ENCODE data around the gene PDCD2L.
"Not testable (repeated sequence)": the region's sequence is repeated elsewhere in the genome, so short reads cannot be mapped to it uniquely, and the experiment has no call there.

PDCD2L gene, protein sequence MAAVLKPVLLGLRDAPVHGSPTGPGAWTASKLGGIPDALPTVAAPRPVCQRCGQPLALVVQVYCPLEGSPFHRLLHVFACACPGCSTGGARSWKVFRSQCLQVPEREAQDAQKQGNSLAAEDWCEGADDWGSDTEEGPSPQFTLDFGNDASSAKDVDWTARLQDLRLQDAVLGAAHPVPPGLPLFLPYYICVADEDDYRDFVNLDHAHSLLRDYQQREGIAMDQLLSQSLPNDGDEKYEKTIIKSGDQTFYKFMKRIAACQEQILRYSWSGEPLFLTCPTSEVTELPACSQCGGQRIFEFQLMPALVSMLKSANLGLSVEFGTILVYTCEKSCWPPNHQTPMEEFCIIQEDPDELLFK

DNA sequence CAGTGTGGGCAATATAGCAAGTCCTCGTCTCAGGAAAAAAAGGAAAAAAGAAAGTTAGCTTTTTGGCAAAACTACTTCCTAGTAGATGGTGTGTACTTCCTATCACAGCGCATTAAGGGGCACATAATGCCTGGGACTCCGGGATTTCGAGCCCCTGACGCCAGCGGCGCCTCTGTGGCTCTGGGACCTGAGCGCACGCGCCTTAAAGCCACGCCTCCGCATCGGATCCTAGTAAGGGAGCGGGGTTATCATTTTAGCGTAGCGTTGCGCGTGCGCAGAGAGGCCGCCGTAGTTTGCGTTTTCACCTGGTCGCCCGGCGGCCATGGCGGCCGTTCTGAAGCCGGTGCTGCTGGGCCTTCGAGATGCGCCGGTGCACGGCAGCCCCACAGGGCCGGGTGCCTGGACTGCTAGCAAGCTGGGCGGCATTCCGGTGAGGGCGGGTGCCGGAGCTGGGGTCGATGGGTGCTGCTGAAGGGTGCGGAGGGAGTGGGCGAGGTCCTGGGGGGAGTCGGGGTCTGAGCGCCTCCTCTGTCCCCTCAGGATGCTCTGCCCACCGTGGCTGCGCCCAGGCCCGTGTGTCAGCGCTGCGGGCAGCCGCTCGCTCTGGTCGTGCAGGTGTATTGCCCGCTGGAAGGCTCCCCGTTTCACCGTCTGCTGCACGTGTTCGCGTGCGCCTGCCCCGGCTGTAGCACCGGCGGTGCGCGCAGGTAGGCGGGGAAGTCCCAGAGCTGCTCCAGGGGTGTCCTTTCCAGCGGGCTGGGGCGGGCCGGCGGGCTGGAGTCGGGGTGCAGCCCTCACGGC, at the start of gene PDCD2L:
Gene PDCD2L, plus strand, starts transcription at position 291 of the 801 bp plus-strand sequence. Its CDS starts 32 bp downstream, at position 323.
- peak; percentile 84 to 95 for DNase-seq

DNA sequence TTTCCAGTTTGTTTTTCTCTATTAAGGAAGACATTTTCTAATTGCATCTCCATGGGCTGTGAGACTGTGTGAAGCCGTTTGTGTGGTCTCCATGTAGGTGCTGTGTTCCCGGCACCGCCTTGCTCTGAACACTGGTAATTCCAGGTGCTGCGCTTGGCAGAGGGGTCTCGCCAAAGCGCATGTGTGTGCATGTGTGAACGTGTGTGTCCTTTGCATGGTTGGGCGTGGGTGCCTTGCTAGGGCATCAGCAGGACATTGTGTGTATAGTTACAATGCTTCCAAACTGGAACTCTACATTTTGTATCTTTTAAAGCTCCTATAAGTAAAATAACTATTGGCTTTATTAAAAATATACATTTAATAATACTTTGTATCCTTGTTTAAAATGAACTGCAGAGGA, 49.0 kb upstream of the PDCD2L start:
- no peak for DNase-seq

DNA sequence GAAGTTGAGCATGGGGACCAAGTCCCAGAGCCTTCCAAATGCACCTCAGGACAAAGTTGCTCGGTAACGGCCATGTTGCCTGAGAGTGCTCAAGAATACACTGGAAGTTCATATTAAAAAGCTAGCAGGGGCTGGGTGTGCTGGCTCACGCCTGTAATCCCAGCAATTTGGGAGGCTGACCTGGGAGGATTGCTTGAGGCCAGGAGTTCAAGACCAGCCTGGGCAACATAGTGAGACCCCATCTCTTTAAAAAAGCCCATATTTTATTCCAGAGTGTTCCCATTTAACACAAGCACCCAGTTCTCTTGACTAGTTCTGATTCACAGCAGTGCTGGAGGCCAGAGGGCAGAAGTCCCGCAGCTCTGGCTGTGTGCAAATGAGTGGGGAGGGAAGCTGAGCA, 47.3 kb upstream of the PDCD2L start:
- DNase-seq: no peak

DNA sequence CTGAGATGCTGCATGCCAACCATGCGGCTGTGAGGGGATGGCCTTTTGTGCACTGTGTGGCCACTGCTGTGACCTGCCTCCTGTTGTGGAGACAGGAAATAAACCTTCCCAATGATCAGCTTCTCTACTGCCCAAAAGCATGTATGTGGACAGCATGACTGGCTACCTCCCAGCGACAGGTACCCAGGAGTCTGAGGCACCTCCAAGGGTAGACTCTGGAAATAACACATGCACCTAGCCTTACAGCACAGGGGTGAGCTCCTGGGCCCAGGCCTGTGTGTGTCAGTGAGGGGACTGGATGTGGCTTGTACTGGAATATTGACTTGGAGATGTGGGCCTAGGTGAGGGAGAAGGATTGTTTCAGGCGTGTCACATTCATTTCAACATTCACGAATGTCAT, 46.8 kb upstream of the PDCD2L start:
- no peak for DNase-seq

DNA sequence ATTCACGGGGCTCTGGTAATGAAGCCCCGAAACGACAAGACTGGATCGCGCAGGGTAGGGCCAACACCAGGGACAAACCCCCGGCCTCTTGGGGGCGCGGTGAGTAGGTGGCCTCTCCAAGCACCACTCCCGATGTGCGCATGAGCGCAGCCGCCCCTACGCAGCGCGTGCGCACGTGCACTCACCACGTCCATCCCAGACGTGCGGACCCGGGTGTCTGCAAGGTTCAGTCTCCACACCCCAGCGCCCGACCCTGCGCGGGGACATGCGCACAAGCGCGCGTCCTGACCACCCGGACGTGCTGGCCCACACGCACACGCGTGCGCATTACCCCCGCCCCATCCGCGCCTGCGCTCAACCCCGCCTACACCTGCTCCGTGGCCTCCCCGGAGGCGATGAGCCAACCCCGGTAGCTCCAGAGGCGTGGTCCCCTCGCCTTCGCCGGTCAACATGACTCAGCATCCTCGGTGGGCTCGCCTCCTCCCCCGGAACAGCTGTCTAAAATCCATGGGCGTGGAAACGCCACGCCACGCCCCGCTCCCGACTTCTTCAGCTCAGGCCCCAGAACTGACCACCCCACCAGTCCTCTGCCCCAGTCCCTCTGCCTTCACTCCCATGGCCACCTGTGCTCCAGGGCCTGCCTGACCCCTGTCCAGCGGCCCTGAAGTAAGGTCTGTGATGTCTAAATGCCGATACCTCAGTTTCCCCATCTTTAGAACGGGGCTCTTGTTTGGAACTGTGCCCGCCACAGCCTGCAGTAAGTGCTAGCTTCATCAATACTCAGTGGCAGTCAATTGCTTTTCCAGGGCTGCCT, 44.9 kb upstream of the PDCD2L start:
- DNase-seq: peak; percentile 77 to 94

DNA sequence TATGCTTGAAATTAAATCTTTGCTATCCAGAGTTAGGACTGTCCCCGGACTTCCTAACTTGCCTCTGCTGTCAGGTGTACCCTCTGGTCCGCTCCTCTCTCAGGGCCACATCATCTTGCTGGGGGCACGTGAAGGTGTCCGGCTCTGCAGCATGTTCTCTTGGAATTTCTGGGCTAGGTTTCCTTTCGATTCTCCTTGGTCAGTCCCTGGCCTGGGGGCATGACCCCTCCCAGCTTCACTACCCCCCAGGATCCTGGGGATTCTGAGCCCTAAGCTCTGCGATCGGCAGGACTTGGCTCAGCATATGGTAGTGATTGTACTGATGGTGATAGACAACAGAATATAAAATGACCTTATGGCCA, 44.3 kb upstream of the PDCD2L start:
- no peak for DNase-seq

DNA sequence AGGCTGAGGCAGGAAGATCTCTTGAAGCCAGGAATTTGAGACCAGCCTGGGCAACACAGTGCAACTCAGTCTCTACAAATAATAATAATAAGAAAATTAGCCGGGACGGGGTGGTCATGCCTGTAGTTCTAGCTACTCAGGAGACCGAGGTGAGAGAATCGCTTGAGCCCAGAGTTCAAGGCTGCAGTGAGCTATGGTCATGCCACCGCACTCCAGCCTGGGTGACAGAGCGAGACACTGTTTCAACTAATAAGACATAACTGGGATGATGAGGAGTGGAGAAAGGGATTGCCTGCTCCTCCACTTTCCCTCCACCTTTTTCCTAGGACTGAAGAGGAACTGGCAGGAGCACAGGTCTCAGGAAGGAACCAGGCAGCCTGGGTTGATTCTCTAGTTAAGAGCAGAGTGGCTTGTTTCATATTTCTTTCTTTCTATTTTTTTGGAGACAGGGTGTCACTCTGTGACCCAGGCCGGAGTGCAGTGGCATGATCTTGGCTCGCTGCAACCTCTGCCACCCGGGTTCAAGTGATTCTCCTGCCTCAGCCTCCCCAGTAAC, 43.8 kb upstream of the PDCD2L start:
- no peak for DNase-seq

DNA sequence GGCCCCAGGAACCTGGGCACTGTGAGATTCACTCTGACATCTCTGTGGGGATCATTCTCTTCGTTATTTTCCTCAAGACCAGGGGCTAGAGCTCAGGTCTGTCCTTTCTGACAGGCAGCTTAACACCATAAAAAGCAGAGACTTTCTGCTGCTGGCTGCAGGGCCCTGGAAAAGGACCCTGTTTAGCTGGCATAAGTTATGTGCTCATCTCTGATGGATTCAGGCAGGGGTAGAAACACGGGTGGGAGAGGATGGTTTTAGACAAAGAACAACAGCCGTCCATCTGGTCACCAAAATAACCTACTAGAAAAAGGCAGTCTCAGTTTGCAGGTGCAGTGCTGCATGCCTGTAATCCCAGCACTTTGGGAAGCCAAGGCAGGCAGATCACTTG, 41.5 kb upstream of the PDCD2L start:
- DNase-seq: no peak

DNA sequence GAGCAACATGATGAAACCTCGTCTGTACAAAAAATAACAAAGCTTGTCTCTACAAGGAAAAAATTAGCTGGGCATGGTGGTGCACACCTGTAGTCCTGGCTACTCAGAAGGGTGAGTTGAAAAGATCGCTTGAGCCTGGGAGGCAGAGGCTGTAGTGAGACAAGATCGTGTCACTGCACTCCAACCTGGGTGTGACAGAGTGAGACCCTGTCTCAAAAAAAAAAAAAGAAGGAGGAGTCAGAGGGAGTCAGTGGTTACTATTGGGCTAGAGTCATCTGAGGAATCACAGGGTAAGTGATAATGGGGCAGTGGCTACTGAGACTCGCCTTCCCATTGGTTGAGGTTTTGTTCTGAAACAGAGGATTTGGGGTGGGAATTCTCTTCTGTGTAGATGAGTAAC, 41.1 kb upstream of the PDCD2L start:
- no peak for DNase-seq

DNA sequence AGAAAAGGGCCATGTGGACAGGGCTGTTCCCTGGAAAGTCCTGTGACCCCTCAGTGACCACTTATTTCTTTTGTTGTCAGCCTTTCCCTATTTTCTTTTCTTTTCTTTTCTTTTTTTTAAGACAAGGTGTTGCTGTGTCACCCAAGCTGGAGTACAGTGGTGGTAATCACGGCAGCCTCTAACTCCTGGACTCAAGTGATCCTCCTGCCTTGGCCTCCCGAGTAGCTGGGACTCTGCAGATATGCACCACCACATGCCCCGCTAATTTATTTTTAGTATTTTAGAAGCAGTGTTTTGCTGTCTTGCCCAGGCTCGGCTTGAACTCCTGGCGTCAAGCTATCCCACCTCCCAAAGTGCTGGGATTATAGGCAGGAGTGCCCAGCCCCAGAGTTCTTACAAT, 40.3 kb upstream of the PDCD2L start:
- no peak for DNase-seq

DNA sequence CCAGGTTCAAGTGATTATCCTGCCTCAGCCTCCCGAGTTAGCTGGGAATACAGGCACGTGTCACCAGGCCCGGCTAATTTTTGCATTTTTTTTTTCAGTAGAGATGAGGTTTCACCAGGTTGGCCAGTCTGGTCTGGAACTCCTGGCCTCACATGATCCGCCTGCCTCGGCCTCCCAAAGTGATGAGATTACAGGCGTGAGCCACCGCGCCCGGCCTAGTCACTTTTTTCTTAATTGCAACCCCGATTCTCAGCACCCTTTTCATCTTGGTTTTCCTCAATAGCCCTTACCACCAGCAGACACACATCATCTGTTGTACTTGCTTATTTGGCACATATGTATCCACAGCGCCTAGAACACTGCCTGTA, 39.8 kb upstream of the PDCD2L start:
- DNase-seq: no peak

DNA sequence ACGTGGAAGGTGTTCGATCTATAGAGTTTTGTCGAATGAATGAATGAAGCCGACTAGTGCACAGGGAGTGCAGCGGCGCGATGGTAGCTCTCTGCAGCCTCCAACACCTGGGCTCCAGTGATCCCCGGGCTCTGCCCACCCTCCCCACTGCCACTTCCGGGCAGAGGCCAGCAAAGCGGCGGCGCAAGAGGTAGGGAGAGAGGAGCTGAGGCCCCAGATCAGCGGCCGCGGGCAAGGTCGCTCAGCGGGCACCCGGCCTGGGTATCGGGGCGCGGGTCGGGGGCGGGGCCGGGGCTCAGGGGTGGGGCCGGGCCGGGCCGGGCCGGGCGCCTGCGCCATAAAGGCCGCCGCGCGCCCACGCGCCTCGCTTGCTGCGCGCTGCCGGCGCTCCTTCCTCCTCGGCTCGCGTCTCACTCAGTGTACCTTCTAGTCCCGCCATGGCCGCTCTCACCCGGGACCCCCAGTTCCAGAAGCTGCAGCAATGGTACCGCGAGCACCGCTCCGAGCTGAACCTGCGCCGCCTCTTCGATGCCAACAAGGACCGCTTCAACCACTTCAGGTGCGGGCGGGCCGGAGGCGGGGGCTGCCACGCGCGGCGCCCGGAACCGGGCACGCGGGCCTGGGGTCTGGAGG, 39.3 kb upstream of the PDCD2L start, which contains the start of gene GPI:
Gene GPI, plus strand, starts transcription at position 367 of the 633 bp plus-strand sequence. Its CDS starts 71 bp downstream, at position 438.
- DNase-seq: peak in 1 of 2 experiments; percentile 52

DNA sequence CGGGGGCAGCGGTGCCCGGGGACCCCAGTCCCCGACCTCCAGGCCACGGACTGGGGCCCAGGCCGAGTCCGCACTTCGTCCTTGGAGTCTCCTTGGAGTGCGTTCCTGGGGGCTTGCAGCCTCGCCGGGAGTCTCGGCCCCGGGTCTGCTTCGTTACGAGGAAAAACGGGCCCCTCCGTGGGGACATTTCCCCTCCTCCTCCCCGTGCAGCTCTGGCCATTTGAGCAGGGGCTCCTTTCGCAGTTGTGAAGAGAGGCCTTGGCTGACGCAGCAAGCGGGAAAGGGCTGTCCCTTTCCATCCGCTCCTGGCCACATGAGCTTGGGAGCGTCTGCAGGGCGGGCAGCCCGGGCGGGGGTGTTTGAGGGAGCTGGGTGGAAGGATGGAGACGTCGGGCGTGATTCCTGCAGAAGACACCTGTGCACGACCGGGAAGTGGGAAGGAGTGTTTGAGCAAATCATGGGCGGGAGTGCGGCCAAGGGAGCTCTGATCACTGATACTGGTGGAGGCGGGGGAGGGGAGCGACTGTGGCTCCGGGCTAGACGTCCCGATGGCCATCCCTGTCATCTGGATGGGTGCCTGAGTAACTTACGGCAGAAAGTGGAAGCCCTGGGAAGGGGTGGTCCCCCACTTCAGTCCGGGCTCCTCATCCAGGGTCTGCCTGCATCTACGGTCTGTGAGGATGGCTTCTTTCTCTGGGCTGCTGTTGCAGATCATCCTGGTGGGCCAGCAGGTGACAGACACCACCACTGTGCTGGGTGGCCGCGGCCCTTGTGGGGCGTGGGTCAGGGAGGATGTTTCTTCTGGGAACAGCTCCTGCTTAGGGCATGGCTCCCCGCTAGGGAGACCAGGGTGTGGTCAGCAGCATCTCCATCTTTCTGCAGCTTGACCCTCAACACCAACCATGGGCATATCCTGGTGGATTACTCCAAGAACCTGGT, 38.5 kb upstream of the PDCD2L start:
- peak in 1 of 2 experiments; percentile 9 for DNase-seq

DNA sequence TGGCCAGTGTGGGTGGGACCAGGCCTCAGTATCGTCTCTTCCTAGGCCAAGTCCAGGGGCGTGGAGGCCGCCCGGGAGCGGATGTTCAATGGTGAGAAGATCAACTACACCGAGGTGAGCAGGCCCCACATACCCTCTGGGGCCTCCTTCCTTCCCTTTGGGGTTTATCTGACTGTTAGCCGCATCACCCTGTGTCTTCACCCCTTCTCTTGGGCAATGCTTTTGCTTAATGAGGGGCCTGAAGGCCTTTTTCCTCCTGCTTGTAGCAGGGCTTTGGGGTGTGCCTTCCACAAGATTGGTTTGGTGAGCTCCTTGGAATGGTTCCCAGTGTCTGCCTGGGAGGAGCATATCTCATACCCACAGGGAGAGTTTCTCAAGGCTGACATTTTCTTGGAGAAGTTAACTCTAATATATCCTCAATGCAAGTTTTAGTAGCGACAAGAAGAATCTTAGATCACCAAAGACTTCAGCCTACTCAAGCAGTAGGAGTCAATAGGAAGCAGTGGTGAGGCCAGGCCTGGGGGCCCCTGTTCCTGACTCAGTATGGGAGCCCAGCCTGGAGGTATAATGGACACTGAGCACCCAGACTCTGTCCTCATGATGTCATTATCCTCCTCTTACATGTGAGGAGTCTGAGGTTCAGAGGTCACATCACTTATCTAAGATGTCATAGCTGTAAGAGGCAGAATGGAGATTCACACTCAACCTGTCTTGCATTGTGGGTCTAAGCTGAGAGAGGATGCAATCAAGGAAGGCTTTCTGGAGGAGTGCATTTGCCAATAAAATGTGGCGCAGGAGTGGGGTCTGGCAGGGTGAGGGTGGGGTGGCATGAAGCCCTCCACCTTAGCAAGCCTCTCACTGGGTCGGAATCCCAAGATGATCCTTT, 37.2 kb upstream of the PDCD2L start:
- peak in 1 of 2 experiments; percentile 14 for DNase-seq

DNA sequence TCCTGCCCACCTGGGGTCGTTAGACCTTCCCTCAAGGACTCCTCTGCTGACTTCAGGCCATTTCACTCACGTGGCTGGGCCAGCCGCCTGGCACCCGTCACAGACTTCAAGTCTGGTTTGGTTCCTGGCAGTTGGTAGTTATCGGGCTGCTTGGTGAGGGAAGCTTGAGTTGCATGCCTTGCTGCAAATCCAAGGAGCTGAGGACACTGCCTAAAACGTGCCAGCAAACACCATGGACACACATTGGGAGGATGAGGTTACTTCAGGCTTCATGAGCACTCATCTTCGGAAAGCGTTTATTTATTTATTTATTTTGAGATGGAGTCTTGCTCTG, 36.6 kb upstream of the PDCD2L start:
- DNase-seq: no peak

DNA sequence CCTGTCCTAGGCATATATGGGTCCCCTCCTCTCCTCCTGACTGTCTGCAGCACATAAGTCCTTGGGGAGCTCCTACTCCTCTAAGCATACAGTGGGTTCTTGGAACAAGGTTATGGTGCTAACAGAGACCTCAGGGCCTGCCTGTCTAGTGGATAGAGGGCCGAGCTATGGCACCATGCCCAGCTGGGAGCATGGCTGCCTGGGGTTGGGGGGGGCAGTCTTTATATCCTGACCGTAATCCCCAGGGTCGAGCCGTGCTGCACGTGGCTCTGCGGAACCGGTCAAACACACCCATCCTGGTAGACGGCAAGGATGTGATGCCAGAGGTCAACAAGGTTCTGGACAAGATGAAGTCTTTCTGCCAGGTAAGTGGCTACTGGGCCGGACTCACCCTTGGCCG, 35.9 kb upstream of the PDCD2L start:
- DNase-seq: no peak

DNA sequence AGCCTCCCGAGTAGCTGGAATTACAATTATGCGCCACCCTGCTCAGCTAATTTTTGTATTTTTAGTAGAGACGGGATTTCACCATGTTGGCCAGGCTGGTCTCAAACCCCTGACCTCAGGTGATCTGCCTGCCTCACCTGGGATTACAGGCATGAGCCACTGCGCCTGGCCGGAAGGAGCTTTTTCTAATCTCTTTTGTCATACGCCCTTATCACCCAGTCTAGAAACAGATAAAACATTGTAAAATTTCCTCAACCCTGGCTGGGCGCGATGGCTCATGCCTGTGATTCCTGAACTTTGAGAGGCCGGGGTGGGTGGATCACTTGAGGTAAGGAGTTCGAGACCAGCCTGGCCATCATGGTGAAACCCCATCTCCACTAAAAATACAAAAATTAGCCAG, 35.0 kb upstream of the PDCD2L start:
- not testable (repeated sequence) for DNase-seq

DNA sequence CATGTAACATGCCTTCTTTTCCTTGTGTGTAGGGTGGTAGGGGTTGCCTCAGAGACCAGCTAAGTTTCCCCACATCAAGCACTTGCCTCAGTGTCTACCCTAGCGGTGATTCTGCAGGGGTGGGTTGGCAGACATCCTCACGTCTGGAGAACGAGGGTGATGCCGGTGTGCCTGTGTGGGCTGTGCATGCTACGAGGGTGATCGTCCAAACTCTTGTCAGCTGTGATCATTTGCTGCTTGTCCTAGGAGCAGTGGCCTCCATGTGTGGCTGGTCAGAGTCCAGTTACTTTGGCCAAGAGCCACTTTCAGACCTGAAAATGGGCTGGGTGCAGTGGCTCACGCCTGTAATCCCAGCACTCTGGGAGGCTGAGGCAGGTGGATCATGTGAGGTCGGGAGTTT, 34.1 kb upstream of the PDCD2L start:
- DNase-seq: no peak

DNA sequence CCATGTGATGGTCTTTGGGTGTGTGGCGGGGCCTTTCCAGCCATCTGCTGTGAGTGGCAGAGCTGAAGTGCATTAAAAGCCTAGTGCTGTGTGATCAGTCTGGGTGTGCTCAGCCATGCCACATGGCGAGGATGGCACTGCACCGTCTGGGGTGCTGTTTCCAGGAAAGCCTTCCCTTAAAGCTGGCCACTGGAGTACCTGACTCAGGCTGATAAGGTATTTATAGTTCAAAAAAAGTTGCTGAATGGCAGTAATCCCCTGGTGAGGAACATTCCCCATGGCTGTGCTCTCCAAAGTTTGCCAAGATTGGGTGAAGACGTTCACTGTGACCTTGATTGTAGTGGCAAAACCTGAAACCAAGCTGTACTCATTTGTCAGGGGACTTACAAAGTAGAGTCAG, 33.2 kb upstream of the PDCD2L start:
- no peak for DNase-seq

DNA sequence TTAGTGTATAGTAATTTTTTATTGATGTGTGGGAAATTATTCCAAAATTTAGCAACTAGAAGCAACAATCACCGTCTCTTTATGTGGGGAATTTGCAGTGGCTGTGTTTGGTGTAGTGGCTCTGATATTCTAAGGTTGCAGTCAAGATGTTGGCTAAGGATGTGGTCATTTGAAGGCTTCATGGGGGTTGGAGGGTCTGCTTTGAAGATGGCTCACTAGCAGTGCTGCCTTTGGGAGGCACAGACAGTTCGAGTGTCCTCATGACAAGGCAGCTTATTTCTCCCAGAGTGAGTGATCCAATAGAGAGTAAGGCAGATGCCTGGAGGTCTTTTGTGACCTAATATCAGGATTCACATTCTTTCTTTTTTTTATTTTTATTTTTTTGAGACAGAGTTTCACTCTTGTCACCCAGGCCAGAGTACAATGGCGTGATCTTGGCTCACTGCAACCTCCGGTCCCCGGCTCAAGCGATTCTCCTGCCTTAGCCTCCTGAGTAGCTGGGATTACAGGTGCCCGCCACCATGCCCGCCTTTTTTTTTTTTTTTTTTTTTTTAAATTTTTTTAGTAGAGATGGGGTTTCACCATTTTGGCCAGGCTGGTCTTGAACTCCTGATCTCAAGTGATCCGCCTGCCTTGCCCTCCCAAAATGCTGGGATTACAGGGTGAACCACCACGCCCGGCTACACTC, 30.5 kb upstream of the PDCD2L start:
- DNase-seq: no peak

All from NCI-H446 (cell line).